HG03469 (cell line): ENCODE measurements around the gene TFB1M.
"Not testable (repeated sequence)": the region's sequence is repeated elsewhere in the genome, so short reads cannot be mapped to it uniquely, and the experiment has no call there.

ENCODE experiments used
- ATAC-seq: cut with Tn5 transposase; IDR thresholded peaks from one replicate; pipeline ENCODE4 v1.9.1; 2021; ENCODE audit warnings: mild to moderate bottlenecking, moderate library complexity, moderate number of reproducible peaks; ENCODE audit not compliant: unreplicated experiment

The TFB1M gene

DNA sequence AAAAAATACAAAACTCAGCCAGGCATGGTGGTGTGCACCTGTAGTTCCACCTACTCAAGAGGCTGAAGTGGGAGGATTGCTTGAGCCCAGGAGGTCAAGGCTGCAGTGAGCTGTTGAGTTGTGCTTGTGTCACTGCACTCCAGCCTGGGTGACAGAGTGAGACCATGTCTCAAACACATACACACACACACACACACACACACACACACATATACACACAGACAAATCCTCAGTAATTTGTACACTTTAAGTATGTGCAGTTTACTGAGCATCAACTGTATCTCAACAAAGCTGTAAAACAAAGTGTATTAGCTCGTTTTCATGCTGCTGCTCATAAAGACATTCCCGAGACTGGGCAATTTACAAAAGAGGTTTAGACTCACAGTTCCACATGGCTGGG is 7.3 kb downstream of the TFB1M start:
- no peak for ATAC-seq

DNA sequence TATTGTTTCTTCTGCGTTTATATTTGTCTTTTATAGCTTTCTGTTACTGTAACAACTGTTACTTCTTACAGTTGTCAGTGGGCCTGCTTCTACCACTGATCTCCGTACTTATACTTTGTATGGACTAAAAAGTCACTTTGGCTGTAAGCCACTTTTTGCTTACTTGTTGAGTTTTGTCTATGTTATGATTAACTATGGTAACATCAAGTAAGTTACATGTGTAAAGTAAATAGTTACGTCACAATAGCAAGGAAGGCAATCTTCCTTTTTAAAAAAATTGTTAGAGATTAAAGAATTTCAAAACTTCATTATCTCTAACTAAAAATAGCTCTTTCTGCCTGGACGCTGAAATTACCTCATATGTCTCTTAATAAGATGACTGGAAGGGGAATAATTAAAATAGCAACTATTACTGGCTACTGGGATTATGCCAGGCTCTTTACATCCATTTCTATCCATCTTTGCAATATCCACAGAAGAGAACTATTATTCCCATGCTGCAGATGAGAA is 10.9 kb downstream of the TFB1M start:
- ATAC-seq: no peak

DNA sequence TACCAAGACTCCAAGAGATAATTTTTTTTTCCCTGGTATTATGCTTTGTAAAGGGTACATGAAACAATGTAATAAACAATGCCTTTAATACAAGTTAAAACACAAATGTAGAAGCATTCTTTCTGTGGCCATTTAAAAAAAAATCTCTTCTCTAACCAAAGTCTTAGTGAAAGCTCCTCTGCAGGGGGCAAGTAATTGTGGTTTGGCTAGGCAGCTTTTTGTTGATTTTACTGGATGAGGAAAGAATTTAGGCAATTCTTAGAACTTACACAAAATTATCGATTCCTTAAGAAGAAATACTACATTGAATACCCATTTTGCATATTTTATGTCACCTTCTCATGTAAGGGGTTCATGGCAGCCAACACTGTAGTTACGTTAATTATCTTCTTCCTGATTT is 12.4 kb downstream of the TFB1M start:
- ATAC-seq: no peak

DNA sequence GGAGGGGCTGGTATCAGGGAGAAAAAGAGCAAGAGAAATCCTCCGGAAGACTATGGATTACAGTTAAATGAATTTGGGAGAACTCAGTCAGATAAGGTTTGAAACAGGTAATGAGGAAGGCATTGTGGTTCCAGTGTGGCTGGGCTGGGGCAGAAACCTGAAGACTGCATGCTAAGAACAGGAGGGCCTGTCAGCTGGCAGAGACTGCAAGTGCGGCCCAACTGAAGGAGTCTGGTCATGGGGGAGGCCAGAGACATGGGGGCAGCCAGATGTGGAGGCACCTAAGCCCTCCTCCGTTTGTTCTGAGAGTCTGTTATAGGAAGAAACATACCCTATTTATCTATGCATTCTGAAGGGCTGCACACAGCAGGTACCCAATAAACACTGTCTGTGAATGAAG is 16.6 kb downstream of the TFB1M start:
- no peak for ATAC-seq

DNA sequence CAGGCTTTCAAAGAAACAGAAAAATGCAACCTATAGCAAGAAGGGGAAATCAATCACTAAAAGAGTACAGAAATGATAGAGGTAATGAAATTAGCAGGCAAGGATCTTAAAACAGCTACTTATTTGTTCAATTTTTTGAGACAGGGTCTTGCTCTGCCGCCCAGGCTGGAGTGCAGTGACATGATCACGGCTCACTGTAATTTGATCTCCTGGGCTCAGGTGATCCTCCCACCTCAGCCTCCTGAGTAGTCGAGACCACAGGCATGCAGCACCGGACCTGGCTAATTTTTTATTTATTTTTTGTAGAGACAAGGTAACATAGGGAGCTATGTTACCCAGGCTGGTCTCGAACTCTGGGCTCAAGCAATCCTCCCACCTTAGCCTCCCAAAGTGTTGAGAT is 21.6 kb downstream of the TFB1M start:
- no peak for ATAC-seq

GRCh38 chr6:155291291-155291690 is 23.0 kb downstream of the TFB1M start:
- ATAC-seq: no peak

DNA sequence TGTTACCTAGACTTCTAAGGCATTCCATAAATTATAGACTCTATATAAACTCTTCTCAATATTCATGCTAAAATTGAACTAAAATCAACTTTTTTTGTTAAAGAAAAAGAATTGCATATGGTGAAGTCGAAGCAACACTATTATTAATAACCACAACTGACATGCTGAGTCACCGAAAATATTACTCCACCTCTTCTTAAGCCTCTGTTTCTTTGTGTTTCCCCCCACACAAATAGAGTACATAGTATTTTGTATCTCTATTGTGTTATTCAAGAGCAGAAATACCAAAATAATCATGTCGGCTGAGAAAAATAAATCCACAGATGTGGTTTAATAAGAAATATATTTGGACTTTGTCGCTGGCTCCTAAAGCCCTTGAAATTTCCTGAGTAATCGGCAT is 23.8 kb downstream of the TFB1M start:
- no peak for ATAC-seq

GRCh38 chr6:155287762-155288161 is 26.5 kb downstream of the TFB1M start:
- ATAC-seq: no peak

- ATAC-seq: no peak
Observed at GRCh38 chr6:155284775-155285174, 29.5 kb downstream of the TFB1M start.

- ATAC-seq: no peak
Observed at GRCh38 chr6:155278319-155279049, 35.8 kb downstream of the TFB1M start.

DNA sequence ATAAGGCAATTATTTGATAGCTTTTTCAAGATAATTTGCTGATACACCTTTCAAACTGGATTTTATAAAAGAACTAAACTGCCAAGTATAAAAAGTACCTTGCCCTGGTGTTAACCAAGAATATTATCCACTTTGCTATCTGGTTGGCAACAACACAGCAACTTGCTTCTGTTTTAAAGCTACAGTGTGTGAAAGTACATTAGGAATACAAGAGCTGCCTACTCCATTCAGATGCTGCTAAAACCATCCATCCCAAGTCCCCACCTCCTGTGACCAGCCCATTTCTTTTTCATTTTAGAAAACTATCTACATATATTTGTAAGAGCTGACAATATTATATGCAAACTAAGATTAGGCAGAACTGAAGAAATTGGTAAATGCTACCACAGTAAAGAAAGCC is 37.6 kb downstream of the TFB1M start:
- ATAC-seq: no peak

GRCh38 chr6:155275808-155276480 is 38.3 kb downstream of the TFB1M start:
- no peak for ATAC-seq

DNA sequence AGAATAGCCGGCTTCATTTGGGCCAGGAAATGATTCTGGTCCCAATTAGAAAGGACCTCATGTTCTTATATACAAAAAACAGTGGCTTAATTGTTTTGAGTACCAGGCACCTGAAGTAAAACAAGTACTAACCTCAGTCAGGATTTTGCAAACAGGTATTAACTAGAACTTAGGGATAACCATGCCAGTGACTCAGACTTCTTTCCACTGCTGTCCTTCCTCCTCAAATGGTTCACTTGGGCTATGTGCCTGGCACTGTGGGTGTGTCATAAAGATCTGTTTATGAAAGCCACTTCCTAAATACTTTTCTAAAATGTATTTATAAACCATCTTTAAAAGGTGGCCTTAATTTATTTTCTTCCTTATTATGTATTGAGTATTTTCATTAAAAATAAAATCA is 39.8 kb downstream of the TFB1M start:
- no peak for ATAC-seq

GRCh38 chr6:155274106-155274505 is 40.2 kb downstream of the TFB1M start:
- ATAC-seq: no peak

GRCh38 chr6:155273431-155273830 is 40.9 kb downstream of the TFB1M start:
- ATAC-seq: no peak

GRCh38 chr6:155272353-155273232 is 41.7 kb downstream of the TFB1M start:
- ATAC-seq: no peak

DNA sequence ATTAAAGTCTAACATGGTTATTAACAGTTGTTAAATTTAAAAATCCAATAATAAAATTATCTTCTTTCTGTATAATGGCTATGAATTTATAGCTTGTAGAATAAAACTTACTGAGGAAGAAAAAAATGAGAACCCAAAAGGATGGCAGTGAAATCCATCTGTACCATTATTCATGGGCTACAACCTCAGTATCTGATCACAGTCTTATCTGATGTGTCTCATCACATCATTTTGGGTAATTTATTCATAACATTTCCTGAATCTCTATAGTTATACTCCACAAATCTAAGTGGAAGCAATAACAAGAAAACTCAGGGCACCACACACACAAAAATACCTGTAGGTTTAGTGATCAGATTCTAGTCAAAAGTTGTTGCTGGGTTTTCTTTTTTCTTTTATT is 43.1 kb downstream of the TFB1M start:
- ATAC-seq: no peak

DNA sequence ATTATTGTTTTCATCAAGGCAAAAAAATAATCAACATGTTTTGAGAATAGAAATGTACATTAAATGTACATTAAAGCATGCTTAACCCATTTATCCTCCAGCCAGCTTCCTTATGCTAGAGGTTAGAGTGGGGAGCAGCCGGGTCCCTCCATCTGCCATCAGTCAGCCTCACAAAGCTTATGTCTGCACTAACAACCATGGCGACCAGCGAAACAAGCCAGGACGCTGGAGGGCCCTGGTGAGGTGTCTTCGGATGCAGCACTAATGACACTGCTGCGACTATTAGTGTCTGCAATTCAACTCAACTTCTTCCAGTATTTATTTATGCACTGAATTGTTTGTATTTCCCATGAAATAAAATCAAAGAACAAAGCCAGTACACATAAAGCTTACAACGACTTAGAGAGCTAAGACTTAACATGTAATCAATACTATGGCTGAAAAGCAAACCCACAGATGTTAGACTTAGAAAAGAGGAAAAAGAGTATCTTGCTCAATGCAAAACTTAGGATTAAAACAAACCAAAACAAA is 43.7 kb downstream of the TFB1M start:
- ATAC-seq: no peak

- ATAC-seq: no peak
Observed at GRCh38 chr6:155269765-155270164, 44.5 kb downstream of the TFB1M start.

DNA sequence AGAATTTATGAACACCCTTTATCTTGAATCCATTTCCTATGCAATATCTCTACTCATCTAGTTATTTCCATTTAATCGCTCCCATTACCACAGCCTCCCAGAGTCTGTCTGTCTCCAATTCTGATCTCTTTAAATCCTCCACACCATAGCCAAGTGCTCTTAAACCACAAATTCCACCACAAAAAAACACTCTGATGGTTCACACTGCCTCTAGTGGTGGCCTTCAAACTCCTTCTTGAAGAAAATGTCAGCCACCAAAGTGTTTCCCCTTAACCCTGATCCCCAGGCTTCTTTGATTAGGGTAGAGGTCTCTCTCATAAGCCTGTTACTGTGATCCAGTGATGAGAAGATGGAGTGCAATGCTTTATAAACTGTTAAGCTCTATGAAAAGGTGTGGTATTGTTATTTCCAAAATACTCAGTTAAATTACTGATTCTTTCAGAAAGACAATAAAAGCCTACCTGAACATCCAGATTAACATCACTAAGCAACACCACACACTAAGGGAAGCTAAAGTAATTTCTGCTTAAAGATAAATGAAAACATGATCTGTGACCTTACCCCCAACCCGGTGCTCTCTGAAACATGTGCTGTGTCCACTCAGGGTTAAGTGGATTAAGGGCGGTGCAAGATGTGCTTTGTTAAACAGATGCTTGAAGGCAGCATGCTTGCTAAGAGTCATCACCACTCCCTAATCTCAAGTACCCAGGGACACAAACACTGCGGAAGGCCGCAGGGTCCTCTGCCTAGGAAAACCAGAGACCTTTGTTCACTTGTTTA is 46.0 kb downstream of the TFB1M start:
- not testable (repeated sequence) for ATAC-seq
